Hepatocyte (in vitro differentiated cells): ENCODE results near the gene RDX.

Source experiments
- CTCF ChIP-seq: fragments of 200-600 bp; sonication (generic); IDR thresholded peaks from 2 replicates; pipeline ENCODE4 v1.5.1; 2016; ENCODE audit warnings: antibody characterized with exemption, mild to moderate bottlenecking; ENCODE audit not compliant: poor library complexity
- EZH2phosphoT487 ChIP-seq: fragments of 200-600 bp; sonication (generic); IDR thresholded peaks from one replicate; pipeline ENCODE4 v1.6.1; 2018; ENCODE audit warnings: antibody characterized with exemption, mild to moderate bottlenecking, low read depth, moderate library complexity; ENCODE audit not compliant: unreplicated experiment, severe bottlenecking

GRCh38 chr11:110249766-110250165 is 46.6 kb downstream of the RDX start:
- TF ChIP-seq CTCF (no peak), EZH2phosphoT487 (no peak)
